ENCODE data around the gene AP2B1.
A peak's percentile ranks its signal among the peaks of the same experiment; 100 is the strongest.

The AP2B1 gene

GRCh38 chr17:35679007-35679682 lies 92.0 kb downstream of the AP2B1 start (continued):
- TF ChIP-seq ZNF529 (tag by site-specific recombination; IDR thresholded peaks at IDR 0.05; ENCODE audit: insufficient replicate concordance) (no peak), ZNF610 (tag by site-specific recombination; IDR thresholded peaks at IDR 0.05; ENCODE audit: borderline replicate concordance) (no peak), ZNF19 (tag by site-specific recombination; IDR thresholded peaks at IDR 0.05; ENCODE audit: low read depth) (no peak)

- Histone ChIP-seq H3K27ac (ENCODE audit: extremely low read depth, low read depth, low read length) (no peak overlapping the region), H3K9me3 (ENCODE audit: control insufficient read depth, insufficient read depth, low read depth, low read length) (no peaks in the 10 kb centered on the region), H3K4me3 (ENCODE audit: low read depth, low read length) (no peak overlapping the region), H3K36me3 (ENCODE audit: control insufficient read depth in 2 of 2, insufficient read depth in 1 of 2, low read length in 2 of 2) (peaks cover 69 to 83% of the 10 kb centered on the region in 2 experiments), H3K4me1 (ENCODE audit: control insufficient read depth, insufficient read depth, low read length) (no peaks in the 10 kb centered on the region)
- ChIA-PET POLR2A (no interaction called here), CTCF (interaction anchor here (0.7 kb wide), 1 partner anchor 15 kb away, joined by 3 read pairs; no protein-coding TSS in a partner anchor)
- TF ChIP-seq ZNF366 (tag by site-specific recombination; conservative IDR thresholded peaks at IDR 0.05) (no peak), TCF7L2 (IDR thresholded peaks at IDR 0.05; ENCODE audit: borderline replicate concordance, low read depth, low read length) (no peak), ZNF239 (tag by site-specific recombination; IDR thresholded peaks at IDR 0.05) (no peak), ZNF558 (tag by site-specific recombination; IDR thresholded peaks at IDR 0.05) (no peak), ZNF621 (tag by site-specific recombination; IDR thresholded peaks at IDR 0.05) (no peak), ZEB2 (tag by site-specific recombination; IDR thresholded peaks at IDR 0.05) (no peak), ZNF214 (tag by site-specific recombination; IDR thresholded peaks at IDR 0.05; ENCODE audit: borderline replicate concordance) (no peak), ZNF791 (tag by site-specific recombination; IDR thresholded peaks at IDR 0.05) (no peak), KLF17 (tag by site-specific recombination; IDR thresholded peaks at IDR 0.05) (no peak), MZF1 (tag by site-specific recombination; IDR thresholded peaks at IDR 0.05; ENCODE audit: borderline replicate concordance) (no peak), SCRT1 (tag by site-specific recombination; IDR thresholded peaks at IDR 0.05; ENCODE audit: borderline replicate concordance) (no peak), ZBTB44 (tag by site-specific recombination; IDR thresholded peaks at IDR 0.05) (no peak)
Measured at GRCh38 chr17:35683591-35683990, 96.5 kb downstream of the AP2B1 start.

GRCh38 chr17:35684055-35684802 lies 97.1 kb downstream of the AP2B1 start:
- CTCF ChIA-PET: no interaction called here
- POLR2A ChIA-PET: no interaction called here

More at GRCh38 chr17:35684055-35684802, 97.1 kb downstream of the AP2B1 start:
- Histone ChIP-seq H3K27ac (ENCODE audit: extremely low read depth, low read depth, low read length) (no peak overlapping the region), H3K9me3 (ENCODE audit: control insufficient read depth, insufficient read depth, low read depth, low read length) (no peaks in the 10 kb centered on the region), H3K36me3 (ENCODE audit: control insufficient read depth in 2 of 2, insufficient read depth in 1 of 2, low read length in 2 of 2) (peaks cover 67 to 84% of the 10 kb centered on the region in 2 experiments), H3K4me3 (ENCODE audit: low read depth, low read length) (no peak overlapping the region), H3K4me1 (ENCODE audit: control insufficient read depth, insufficient read depth, low read length) (no peaks in the 10 kb centered on the region)
- TF ChIP-seq FEZF1 (tag by site-specific recombination; IDR thresholded peaks at IDR 0.05) (0 out of 2 replicates have a peak, but pooled peaks have one; percentile 22), ZNF48 (tag by site-specific recombination; IDR thresholded peaks at IDR 0.05) (no peak)
